Testis (tissue), 3 donors: ENCODE results near the gene MASP1. TPM values are rescaled to one million over a fixed set of nuclear protein-coding genes. Genes with fewer than 3 reads are reported as not detected.

Source experiments
- DNase-seq: peaks from one replicate; pipeline ENCODE4 v3.0.0-alpha.2; 2019
- H3K27ac ChIP-seq, 2 donors: fragments of 200-600 bp; sonication (generic); one replicate each; pipeline ENCODE4 v1.5.1; 2019
- H3K27me3 ChIP-seq: fragments of 200-600 bp; sonication (generic); one replicate; pipeline ENCODE4 v1.5.1; 2019
- H3K36me3 ChIP-seq: fragments of 200-600 bp; sonication (generic); one replicate; pipeline ENCODE4 v1.5.1; 2017; ENCODE audit warnings: low read depth; ENCODE audit errors: missing control alignments
- H3K4me1 ChIP-seq: fragments of 200-600 bp; sonication (generic); one replicate; pipeline ENCODE4 v1.5.1; 2019
- H3K4me3 ChIP-seq, 2 donors: fragments of 200-600 bp; sonication (generic); one replicate each; pipeline ENCODE4 v1.5.1; 2017 to 2019
- H3K9me3 ChIP-seq: fragments of 200-600 bp; sonication (generic); one replicate; pipeline ENCODE4 v1.5.1; 2017
- CTCF ChIP-seq, 3 experiments: fragments of 450-650 bp in 2 of 3; fragments of 200-600 bp in 1 of 3; sonication (generic) in 1 of 3; IDR thresholded peaks; one replicate each; pipeline ENCODE4 v1.5.1; 2016 to 2019; ENCODE audit warnings: antibody characterized with exemption in 3 of 3, mild to moderate bottlenecking in 2 of 3, moderate library complexity in 1 of 3
- POLR2A ChIP-seq: fragments of 450-650 bp; IDR thresholded peaks from one replicate; pipeline ENCODE4 v1.6.1; 2017; ENCODE audit warnings: antibody characterized with exemption, mild to moderate bottlenecking, moderate library complexity
- WGBS, 2 donors: methylation state at CpG; one replicate each; pipeline ENCODE4 v1.1.5; 2018; 5-methylcytosine and 5-hydroxymethylcytosine counted together
- intact Hi-C: fragments of 100-400 bp; cut with DNase I; formaldehyde crosslinking; loops from one replicate; pipeline ENCODE4 v1.15.1; 2023; ENCODE audit warnings: low total_unique reads
- polyA plus RNA-seq: library from polyadenylated mRNA; stranded (reverse); fragments of 350-450 nt; fragmentation: Illumina TruSeq; extraction: RNeasy Lipid Tissue Mini Kit (QIAGEN cat#74804); gene quantifications from one replicate; pipeline ENCODE4 v1.2.3, GENCODE V29; 2014; ENCODE audit warnings: low read depth, low replicate concordance; ENCODE audit not compliant: insufficient read depth
- total RNA-seq, 2 donors: library from RNA; depleted of rRNA; stranded (reverse); fragments of >200 nt; gene quantifications; one replicate each; pipeline ENCODE4 v1.2.3, GENCODE V29; 2016

Gene MASP1
- total and polyA plus RNA-seq, 3 donors from 2014 or later: 0.55 to 3.6 (median 2.8) TPM

- intact Hi-C loops: no loop called here
- Histone ChIP-seq H3K9me3 (no peaks in the 10 kb centered on the region), H3K4me3 (no peak overlapping the region), H3K27me3 (no peaks in the 10 kb centered on the region), H3K4me1 (no peaks in the 10 kb centered on the region), H3K36me3 (no peaks in the 10 kb centered on the region), H3K27ac (no peak overlapping the region)
- no peak for DNase-seq
- no peak for TF ChIP-seq CTCF (IDR thresholded peaks at IDR 0.05)
- no peak for TF ChIP-seq POLR2A
These were observed 53.8 kb downstream of the MASP1 start for GRCh38 chr3:187237741-187238140.

GRCh38 chr3:187236962-187237361, 54.6 kb downstream of the MASP1 start:
- Histone ChIP-seq H3K9me3 (no peaks in the 10 kb centered on the region), H3K27me3 (no peaks in the 10 kb centered on the region), H3K27ac (no peak overlapping the region), H3K4me3 (no peak overlapping the region), H3K4me1 (no peaks in the 10 kb centered on the region), H3K36me3 (no peaks in the 10 kb centered on the region)
- DNase-seq: no peak
- 86 to 96% methylated on average over 1 of the region's 1 CpG for WGBS, 2 donors
- intact Hi-C loops: no loop called here
- no peak for TF ChIP-seq CTCF (IDR thresholded peaks at IDR 0.05)
- TF ChIP-seq POLR2A: no peak

- no peak overlapping the region for H3K27ac ChIP-seq
- intact Hi-C loops: no loop called here
These were observed 61.5 kb downstream of the MASP1 start for GRCh38 chr3:187230011-187230410.

GRCh38 chr3:187228740-187229139, 62.8 kb downstream of the MASP1 start:
- intact Hi-C loops: loop anchor here (10.0 kb wide), 1 partner anchor 86 kb away; no protein-coding TSS in a partner anchor
- no peak overlapping the region for H3K4me3 ChIP-seq

More at GRCh38 chr3:187230011-187230410, 61.5 kb downstream of the MASP1 start:
- Histone ChIP-seq H3K27me3 (no peaks in the 10 kb centered on the region), H3K4me3 (no peak overlapping the region), H3K9me3 (no peaks in the 10 kb centered on the region), H3K36me3 (no peaks in the 10 kb centered on the region), H3K4me1 (no peaks in the 10 kb centered on the region)
- TF ChIP-seq CTCF (IDR thresholded peaks at IDR 0.05) (no peak), POLR2A (no peak)
- DNase-seq: no peak
- 100% methylated on average over 1 of the region's 1 CpG for whole genome bisulfite sequencing, 2 donors

More at GRCh38 chr3:187228740-187229139, 62.8 kb downstream of the MASP1 start:
- TF ChIP-seq CTCF (IDR thresholded peaks at IDR 0.05) (no peak), POLR2A (no peak)
- 100% methylated on average over 2 of the region's 2 CpGs; no CpG with 5 or more reads in 1 of the 2 donors for WGBS, 2 donors
- DNase-seq: no peak
- Histone ChIP-seq H3K27ac (no peak overlapping the region), H3K27me3 (no peaks in the 10 kb centered on the region), H3K9me3 (no peaks in the 10 kb centered on the region), H3K36me3 (no peaks in the 10 kb centered on the region), H3K4me1 (no peaks in the 10 kb centered on the region)
